GM21723 (cell line): Measurements from ENCODE around the gene SPDYE6.
"Not testable (repeated sequence)": the region's sequence is repeated elsewhere in the genome, so short reads cannot be mapped to it uniquely, and the experiment has no call there.

Experiments used
- ATAC-seq: cut with Tn5 transposase; IDR thresholded peaks from one replicate; pipeline ENCODE4 v1.9.1; 2021; ENCODE audit warnings: mild to moderate bottlenecking, moderate library complexity; ENCODE audit not compliant: unreplicated experiment

The SPDYE6 gene, protein sequence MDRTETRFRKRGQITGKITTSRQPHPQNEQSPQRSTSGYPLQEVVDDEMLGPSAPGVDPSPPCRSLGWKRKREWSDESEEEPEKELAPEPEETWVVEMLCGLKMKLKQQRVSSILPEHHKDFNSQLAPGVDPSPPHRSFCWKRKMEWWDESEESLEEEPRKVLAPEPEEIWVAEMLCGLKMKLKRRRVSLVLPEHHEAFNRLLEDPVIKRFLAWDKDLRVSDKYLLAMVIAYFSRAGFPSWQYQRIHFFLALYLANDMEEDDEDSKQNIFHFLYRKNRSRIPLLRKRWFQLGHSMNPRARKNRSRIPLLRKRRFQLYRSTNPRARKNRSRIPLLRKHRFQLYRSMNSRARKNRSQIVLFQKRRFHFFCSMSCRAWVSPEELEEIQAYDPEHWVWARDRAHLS

GRCh38 chr7:102356344-102356743, at the start of gene SPDYE6:
Gene SPDYE6 (minus strand): TSS chr7:102356444. CDS start chr7:102356023, 421 bp downstream.
- ATAC-seq, result not testable (repeated sequence)

DNA sequence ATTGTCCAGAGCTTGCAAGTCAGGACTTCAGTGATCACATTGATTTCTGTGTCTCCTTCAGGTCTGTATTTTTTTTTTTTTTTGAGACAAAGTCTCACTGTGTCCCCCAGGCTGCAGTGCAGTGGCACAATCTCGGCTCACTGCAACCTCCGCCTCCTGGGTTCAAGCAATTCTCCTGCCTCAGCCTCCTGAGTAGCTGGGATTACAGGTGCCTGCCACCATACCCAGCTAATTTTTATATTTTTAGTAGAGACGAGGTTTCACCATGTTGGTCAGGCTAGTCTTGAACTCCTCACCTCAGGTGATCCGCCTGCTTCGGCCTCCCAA, 48.6 kb upstream of the SPDYE6 start:
- not testable (repeated sequence) for ATAC-seq

DNA sequence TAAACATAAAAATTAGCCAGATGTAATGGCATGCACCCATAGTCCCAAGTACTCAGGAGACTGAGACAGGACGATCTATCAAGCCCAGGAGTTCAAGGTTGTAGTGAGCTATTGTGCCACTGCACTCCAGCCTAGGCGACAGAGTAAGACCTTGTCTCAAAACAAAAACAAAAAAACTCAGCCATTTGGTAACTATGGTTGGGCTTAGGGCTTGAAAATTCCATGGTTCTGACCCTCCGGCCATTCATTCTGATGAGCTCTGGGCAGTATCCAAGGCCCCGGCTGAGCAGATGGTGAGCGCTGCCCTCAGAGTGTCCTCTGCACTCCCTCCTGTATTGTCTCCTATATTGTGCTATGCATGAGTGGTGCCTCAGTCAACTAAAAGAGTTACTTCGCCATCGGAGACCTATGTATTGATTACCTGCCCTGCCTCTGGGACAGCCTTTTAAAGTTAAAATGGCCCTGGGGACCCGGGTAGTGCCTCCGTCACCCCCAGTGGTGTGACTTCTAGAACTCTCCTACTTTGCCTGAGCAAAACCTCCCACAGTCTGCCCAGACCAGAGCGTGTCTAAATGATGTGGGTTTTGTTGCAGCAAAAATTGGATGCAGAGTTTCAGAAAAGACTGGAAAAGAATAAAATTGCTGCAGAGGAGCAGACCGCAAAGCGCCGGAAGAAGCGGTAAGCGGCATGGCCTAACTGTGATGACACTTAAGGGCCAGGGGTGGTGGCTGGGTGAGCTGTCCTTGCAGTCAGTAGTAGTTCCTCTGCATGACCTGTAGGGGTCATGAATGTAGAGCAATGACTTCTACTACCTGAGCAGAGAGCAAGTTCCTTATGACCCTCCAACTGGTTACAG, 48.0 kb upstream of the SPDYE6 start:
- peak; percentile 86 for ATAC-seq

GRCh38 chr7:102403563-102403962, 47.3 kb upstream of the SPDYE6 start:
- no peak for ATAC-seq

DNA sequence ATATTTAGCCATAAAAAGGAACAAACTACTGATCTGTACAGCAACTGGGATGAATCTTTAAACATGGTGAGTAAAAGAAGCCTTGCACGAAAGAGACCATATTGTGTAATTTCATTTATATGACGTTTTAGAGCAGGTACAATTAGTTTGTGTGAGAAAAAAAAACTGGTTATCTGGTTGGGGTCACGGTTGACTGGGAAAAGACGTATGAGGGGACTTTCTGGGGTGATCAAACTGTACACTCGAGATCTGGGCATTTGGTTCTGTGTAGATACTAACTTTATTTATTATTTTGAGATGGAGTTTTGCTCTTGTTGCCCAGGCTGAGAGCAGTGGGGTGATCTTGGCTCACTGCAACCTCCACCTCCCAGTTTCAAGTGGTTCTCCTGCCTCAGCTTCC, 44.1 kb upstream of the SPDYE6 start:
- ATAC-seq, result no peak

DNA sequence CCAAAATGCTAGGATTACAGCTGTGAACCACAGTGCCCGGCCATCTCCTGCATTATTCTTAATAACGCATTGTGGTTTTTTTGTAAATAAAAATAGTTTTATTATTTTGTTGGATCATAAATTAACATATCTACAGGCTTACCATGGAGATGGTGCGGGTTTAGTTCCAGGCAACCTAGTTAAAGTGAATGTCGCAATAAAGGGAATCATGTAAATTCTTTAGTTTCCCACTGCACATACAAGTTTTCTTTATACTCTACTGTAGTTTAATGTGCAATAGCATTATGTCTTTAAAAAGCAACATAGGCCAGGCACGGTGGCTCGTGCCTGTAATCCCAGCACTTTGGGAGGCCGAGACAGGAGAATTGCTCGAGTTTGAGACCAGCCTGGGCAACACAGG, 42.3 kb upstream of the SPDYE6 start:
- ATAC-seq, result no peak

DNA sequence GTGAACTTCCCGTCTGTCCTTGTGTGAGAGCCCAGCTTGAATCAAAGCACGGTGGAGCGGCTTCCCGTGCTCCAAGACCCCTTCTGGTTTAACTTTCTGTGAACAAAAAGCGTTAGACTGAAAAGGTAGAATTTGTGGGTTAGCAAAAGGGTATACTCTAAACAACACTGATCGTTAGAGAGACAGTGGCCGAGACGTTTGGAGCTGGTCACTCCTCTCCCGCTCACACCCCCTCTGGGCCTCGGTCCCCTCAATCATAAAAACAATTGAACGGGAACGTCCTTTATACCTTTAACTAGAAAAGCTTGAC, 40.4 kb upstream of the SPDYE6 start:
- peak; percentile 5 for ATAC-seq

- peak; percentile 97 for ATAC-seq
These were observed 39.8 kb upstream of the SPDYE6 start, which contains the start of gene PRKRIP1 for GRCh38 chr7:102395873-102396709. Gene PRKRIP1 (plus strand): TSS chr7:102396363. CDS start chr7:102396412, 49 bp downstream.

DNA sequence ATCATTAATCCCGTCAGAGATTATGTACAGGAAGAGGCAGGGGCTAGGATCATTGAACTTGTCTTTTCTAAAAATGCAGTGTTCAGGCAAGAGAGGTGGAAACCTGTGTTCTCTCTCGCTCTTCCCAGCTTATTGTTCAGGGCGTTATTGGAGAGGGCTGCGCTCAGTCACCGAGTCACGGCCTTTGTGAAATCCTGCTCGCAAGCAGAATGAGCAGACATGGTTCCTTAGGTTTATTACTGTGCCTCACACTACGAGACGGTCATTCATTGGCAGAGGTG, 39.3 kb upstream of the SPDYE6 start:
- ATAC-seq, result no peak

- ATAC-seq, result no peak
These were observed 37.2 kb upstream of the SPDYE6 start for GRCh38 chr7:102393467-102393866.

DNA sequence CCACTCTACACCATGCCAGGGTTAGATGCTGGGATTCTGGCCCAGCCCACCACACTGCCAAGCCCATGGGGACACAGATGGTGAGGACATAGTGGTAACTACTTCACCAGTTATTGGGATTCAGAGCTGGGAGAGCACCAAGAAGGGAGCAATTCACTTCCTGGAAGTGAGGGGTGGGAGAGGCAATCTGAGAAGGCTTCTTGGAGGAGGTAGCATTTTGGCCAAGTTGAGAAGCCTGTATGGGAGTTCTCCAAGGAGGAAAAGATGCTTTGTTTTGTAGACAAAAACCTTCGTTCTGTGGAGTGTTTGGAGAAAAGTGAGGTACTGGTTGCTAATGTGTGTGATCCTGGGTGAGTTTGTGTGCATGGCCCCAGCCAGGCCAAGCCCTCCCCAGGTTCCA, 36.1 kb upstream of the SPDYE6 start:
- no peak for ATAC-seq

- ATAC-seq, result no peak
These were observed 34.6 kb upstream of the SPDYE6 start for GRCh38 chr7:102390697-102391484.

GRCh38 chr7:102389810-102390209, 33.6 kb upstream of the SPDYE6 start:
- ATAC-seq, result no peak

DNA sequence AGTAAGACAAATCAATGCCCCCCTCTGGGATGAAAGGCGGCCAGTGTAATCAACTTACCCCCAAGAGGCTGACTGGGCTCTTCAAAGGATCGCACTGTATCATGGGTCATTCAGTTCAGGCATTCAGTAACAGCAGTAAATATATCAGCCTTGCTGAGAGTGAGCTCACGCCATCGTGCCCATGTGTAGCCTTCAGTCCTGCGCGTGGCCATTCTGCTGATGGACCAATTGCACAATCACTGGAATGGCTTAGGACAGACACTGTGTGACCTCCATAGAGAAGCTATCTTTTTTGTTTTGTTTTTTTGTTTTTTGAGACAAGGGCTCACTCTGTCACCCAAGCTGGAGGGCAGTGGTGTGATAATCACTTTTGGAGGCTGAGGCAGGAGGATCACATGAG, 30.8 kb upstream of the SPDYE6 start:
- no peak for ATAC-seq

DNA sequence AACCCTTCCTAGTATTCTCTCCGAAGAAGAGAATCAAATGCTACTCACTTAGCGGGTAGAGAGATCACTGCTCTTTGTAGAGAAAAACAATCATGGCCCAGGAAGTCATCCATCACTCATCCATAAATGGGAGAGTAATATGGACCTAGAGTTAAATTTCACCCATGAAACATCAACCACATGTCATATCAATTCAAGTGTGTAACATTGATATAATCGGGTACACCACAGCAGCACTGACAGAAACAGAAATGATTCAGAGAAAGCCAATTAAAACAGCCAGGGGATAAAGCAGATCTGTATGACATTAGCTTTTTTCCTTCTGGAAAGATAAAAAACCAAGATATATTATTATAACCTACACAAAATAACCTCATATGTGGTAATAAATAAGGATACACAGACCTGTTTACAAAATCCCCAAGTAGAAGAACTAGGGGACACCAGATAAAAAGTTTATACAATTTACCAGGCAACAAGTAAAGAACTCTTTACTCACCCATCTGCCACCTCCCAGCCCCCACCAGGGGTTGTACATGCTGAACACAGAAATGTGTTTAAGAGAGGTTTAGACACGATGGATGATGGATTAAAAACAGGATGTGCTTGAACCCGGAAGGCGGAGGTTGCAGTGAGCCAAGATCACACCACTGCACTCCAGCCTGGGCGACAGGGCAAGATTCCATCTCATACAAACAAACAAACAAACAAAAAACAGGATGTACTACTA, 25.6 kb upstream of the SPDYE6 start:
- ATAC-seq, result not testable (repeated sequence)

- ATAC-seq, result not testable (repeated sequence)
These were observed 24.6 kb upstream of the SPDYE6 start for GRCh38 chr7:102380837-102381236.

GRCh38 chr7:102376964-102377466, 20.8 kb upstream of the SPDYE6 start:
- ATAC-seq, result no peak

DNA sequence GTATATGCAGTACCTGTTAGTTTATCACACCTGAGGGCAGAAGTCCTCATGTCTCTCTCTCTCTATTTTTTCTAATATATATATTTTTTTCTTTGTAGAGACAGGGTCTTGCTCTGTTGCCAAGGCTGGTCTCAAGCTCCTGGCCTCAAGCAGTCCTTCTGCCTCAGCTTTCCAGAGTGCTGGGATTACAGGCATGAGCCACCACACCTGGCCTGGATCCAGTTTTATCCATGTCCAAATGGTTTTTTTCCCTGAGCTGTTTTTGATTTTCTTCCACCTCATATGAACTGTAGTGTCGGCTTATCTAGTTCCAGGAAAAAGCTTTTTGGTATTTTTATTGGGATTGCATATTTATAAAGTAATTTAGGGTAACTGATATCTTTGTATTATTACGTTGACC, 16.6 kb upstream of the SPDYE6 start:
- not testable (repeated sequence) for ATAC-seq

DNA sequence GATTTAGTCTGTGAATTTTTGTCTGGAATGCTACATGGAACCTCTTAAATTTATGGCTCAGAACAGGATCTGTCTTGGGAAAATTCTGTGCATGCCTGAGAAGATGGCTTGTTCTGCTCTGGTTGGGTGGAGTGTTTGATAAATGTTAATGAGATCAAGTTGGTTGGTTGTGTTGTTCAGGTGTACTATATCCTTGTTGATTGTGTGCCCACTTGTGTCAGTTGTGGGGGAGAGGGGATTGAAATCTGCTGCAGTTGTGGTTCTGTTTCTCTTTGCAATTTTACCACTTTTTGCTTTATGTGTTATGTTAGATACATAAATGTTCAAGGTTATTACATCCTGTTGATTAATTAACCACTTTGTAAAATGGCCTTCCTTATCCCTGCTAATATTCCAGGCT, 13.8 kb upstream of the SPDYE6 start:
- ATAC-seq, result not testable (repeated sequence)

GRCh38 chr7:102365390-102365789, 9.1 kb upstream of the SPDYE6 start:
- ATAC-seq, result not testable (repeated sequence)
